Chondrocyte (in vitro differentiated cells): ENCODE results near the gene CACTIN. TPM values are rescaled to one million over a fixed set of nuclear protein-coding genes. Genes with fewer than 3 reads are reported as not detected.

ENCODE experiments used
- DNase-seq: peaks from one replicate; pipeline ENCODE4 v3.0.0; 2021; ENCODE audit warnings: mixed read lengths, low spot score
- H3K27ac Mint-ChIP-seq: one replicate; pipeline ENCODE4 v1.8.0; 2021; ENCODE audit warnings: mild to moderate bottlenecking, moderate library complexity, mixed read lengths; ENCODE audit not compliant: unreplicated experiment
- H3K27me3 Mint-ChIP-seq: 2 replicates; pipeline ENCODE4 v1.8.0; 2021; ENCODE audit warnings: low read depth, mixed read lengths
- H3K36me3 Mint-ChIP-seq: 2 replicates; pipeline ENCODE4 v1.8.0; 2021; ENCODE audit warnings: low read depth, mixed read lengths
- H3K4me1 Mint-ChIP-seq: 2 replicates; pipeline ENCODE4 v1.8.0; 2021; ENCODE audit warnings: low read depth, mild to moderate bottlenecking, mixed read lengths
- H3K4me3 Mint-ChIP-seq: one replicate; pipeline ENCODE4 v1.8.0; 2021; ENCODE audit warnings: mild to moderate bottlenecking, moderate library complexity, mixed read lengths; ENCODE audit not compliant: unreplicated experiment
- H3K9me3 Mint-ChIP-seq: 2 replicates; pipeline ENCODE4 v1.8.0; 2021; ENCODE audit warnings: low read depth, mixed read lengths
- CTCF ChIP-seq: fragments of 200-600 bp; sonication (generic); IDR thresholded peaks from 2 replicates; pipeline ENCODE4 v1.5.0; 2021; ENCODE audit warnings: antibody characterized with exemption, mild to moderate bottlenecking, moderate library complexity
- total RNA-seq: library from RNA; stranded (reverse); gene quantifications from 3 replicates; pipeline ENCODE4 v1.2.1, GENCODE V29; 2021

CACTIN gene
- total RNA-seq, 1 donor from 2014 or later: 19.5 TPM

- Mint-ChIP-seq H3K4me3 (no peak overlapping the region), H3K27me3 (no peaks in the 10 kb centered on the region), H3K27ac (no peak overlapping the region), H3K9me3 (no peaks in the 10 kb centered on the region), H3K4me1 (peaks cover 25% of the 10 kb centered on the region), H3K36me3 (peaks cover 6% of the 10 kb centered on the region)
- no peak for DNase-seq
- TF ChIP-seq CTCF: peak; percentile 70
These were observed 51.3 kb downstream of the CACTIN start for GRCh38 chr19:3575260-3575741.

- Mint-ChIP-seq H3K27me3 (no peaks in the 10 kb centered on the region), H3K4me3 (peak overlapping the region; percentile 75), H3K4me1 (peaks cover 15% of the 10 kb centered on the region), H3K9me3 (no peaks in the 10 kb centered on the region), H3K36me3 (peaks cover 6% of the 10 kb centered on the region), H3K27ac (peak overlapping the region; percentile 33)
- no peak for DNase-seq
- TF ChIP-seq CTCF: no peak
These were observed 52.5 kb downstream of the CACTIN start for GRCh38 chr19:3573858-3574637.

- Mint-ChIP-seq H3K27me3 (no peaks in the 10 kb centered on the region), H3K9me3 (no peaks in the 10 kb centered on the region), H3K4me3 (peak overlapping the region; percentile 75), H3K27ac (peak overlapping the region; percentile 57), H3K36me3 (peaks cover 6% of the 10 kb centered on the region), H3K4me1 (peaks cover 15% of the 10 kb centered on the region)
- TF ChIP-seq CTCF: no peak
- no peak for DNase-seq
These were observed 53.3 kb downstream of the CACTIN start for GRCh38 chr19:3573162-3573857.

GRCh38 chr19:3572855-3573161, 53.8 kb downstream of the CACTIN start, which contains the start of gene HMG20B:
Gene HMG20B (plus strand): TSS chr19:3572944. CDS start chr19:3573310, 366 bp downstream.
- Mint-ChIP-seq H3K27me3 (no peaks in the 10 kb centered on the region), H3K9me3 (no peaks in the 10 kb centered on the region), H3K4me3 (peak within 1 kb of the TSS; percentile 75), H3K4me1 (peaks cover 15% of the 10 kb centered on the region), H3K27ac (peak within 1 kb of the TSS; percentile 57), H3K36me3 (peaks cover 6% of the 10 kb centered on the region)
- no peak for TF ChIP-seq CTCF
- DNase-seq: no peak

- Mint-ChIP-seq H3K9me3 (no peaks in the 10 kb centered on the region), H3K4me3 (peak overlapping the region; percentile 75), H3K27ac (peak overlapping the region; percentile 17), H3K27me3 (no peaks in the 10 kb centered on the region), H3K36me3 (peaks cover 6% of the 10 kb centered on the region), H3K4me1 (peaks cover 15% of the 10 kb centered on the region)
- peak; percentile 100 for DNase-seq
- no peak for TF ChIP-seq CTCF
These were observed 54.3 kb downstream of the CACTIN start for GRCh38 chr19:3572132-3572854.
